ENCODE data around the gene RANBP3L. TPM values are rescaled to one million over a fixed set of nuclear protein-coding genes. Genes with fewer than 3 reads are reported as not detected.

The RANBP3L gene
- total and polyA plus RNA-seq, 10 of the 15 experiments (the other 5 are each of a cell fraction or from before 2014, with no cell fraction given): 0.02 to 0.29 (median 0.06) TPM; not detected in 4

GRCh38 chr5:36304095-36304805, 2.5 kb upstream of the RANBP3L start:
- Histone ChIP-seq H3K9me3 (replicated peaks; ENCODE audit: control insufficient read depth, insufficient read depth, low read length) (no peaks in the 10 kb centered on the region), H3K4me1 (ENCODE audit: control insufficient read depth, insufficient read depth, low read length) (no peaks in the 10 kb centered on the region), H4K20me1 (ENCODE audit: control insufficient read depth, insufficient read depth) (no peaks in the 10 kb centered on the region), H3K27ac (ENCODE audit: control insufficient read depth, insufficient read depth) (no peak overlapping the region), H2AFZ (ENCODE audit: control insufficient read depth, low read depth, low read length) (no peak overlapping the region), H3K4me2 (ENCODE audit: control insufficient read depth, insufficient read depth) (no peak overlapping the region), H3K4me3 (no peak overlapping the region), H3K36me3 (ENCODE audit: control insufficient read depth in 2 of 2, insufficient read depth in 2 of 2, low read length in 1 of 2) (no peaks in the 10 kb centered on the region), H3K79me2 (ENCODE audit: control insufficient read depth, insufficient read depth, low read length) (no peaks in the 10 kb centered on the region), H3K9ac (ENCODE audit: control insufficient read depth, insufficient read depth, low read length) (no peak overlapping the region), H3K27me3 (replicated peaks in 1 of 2; ENCODE audit: control insufficient read depth in 2 of 2, insufficient read depth in 2 of 2, low read length in 1 of 2) (no peaks in the 10 kb centered on the region; a peak in 1 of 4 replicates)
- BruUV-seq (replicated peaks): no TSS peak
- POLR2A ChIA-PET: no interaction called here
- SMC1A ChIA-PET (ENCODE audit: uncharacterized antibody, unreplicated experiment): interaction anchor here (0.6 to 1.8 kb wide), 3 partner anchors 13 to 225 kb away, joined by 3 to 5 read pairs (median 5); no protein-coding TSS in a partner anchor
- ATAC-seq: no peak
- RAD21 ChIA-PET (ENCODE audit: unreplicated experiment): interaction anchor here (3.5 kb wide), 1 partner anchor 225 kb away, joined by 18 read pairs; no protein-coding TSS in a partner anchor
- CTCF ChIA-PET: interaction anchor here (1.1 to 8.7 kb wide), 6 partner anchors 37 to 225 kb away, joined by 3 to 83 read pairs (median 6); no protein-coding TSS in a partner anchor
- 39% methylated on average over 7 of the region's 7 CpGs for WGBS (ENCODE audit: insufficient coverage, insufficient replicate concordance, low lambda C conversion rate, missing lambda C conversion rate)
- intact Hi-C loops (cut with micrococcal nuclease; ENCODE audit: unreplicated experiment) (no loop called here), in situ Hi-C loops (cut with MboI) (loop anchor here (10.0 kb wide), 1 partner anchor 229 kb away; no protein-coding TSS in a partner anchor)
- no peak for TF ChIP-seq SIN3A (IDR thresholded peaks at IDR 0.05; ENCODE audit: low read depth, low read length)
- no peak for TF ChIP-seq EP300 (IDR thresholded peaks at IDR 0.05; ENCODE audit: borderline replicate concordance in 1 of 2, control insufficient read depth in 1 of 2, low read depth in 2 of 2, low read length in 2 of 2)
- DNase-seq (ENCODE audit: low read depth, low spot score): no peak
- no peak for FAIRE-seq

GRCh38 chr5:36300927-36301540, 668 bp downstream of the RANBP3L start:
- BruUV-seq (replicated peaks): no TSS peak
- POLR2A ChIA-PET: no interaction called here
- H3K4me3 ChIP-seq: no peak overlapping the region
- no peaks in the 10 kb centered on the region for H4K20me1 ChIP-seq (ENCODE audit: control insufficient read depth, insufficient read depth)
- H3K9me3 ChIP-seq (replicated peaks; ENCODE audit: control insufficient read depth, insufficient read depth, low read length): no peaks in the 10 kb centered on the region
- FAIRE-seq (no peak), ATAC-seq (no peak), DNase-seq (ENCODE audit: low read depth, low spot score) (no peak)
- SMC1A ChIA-PET (ENCODE audit: uncharacterized antibody, unreplicated experiment): interaction anchor here (0.5 to 2.0 kb wide), 4 partner anchors 11 to 107 kb away, joined by 3 to 8 read pairs (median 4); no protein-coding TSS in a partner anchor
- H3K4me1 ChIP-seq (ENCODE audit: control insufficient read depth, insufficient read depth, low read length): no peaks in the 10 kb centered on the region
- no peak overlapping the region for H2AFZ ChIP-seq (ENCODE audit: control insufficient read depth, low read depth, low read length)
- in situ Hi-C loops (cut with MboI) (loop anchor here (10.0 kb wide), 1 partner anchor 226 kb away; no protein-coding TSS in a partner anchor), intact Hi-C loops (cut with micrococcal nuclease; ENCODE audit: unreplicated experiment) (no loop called here)
- H3K79me2 ChIP-seq (ENCODE audit: control insufficient read depth, insufficient read depth, low read length): no peaks in the 10 kb centered on the region
- H3K9ac ChIP-seq (ENCODE audit: control insufficient read depth, insufficient read depth, low read length): no peak overlapping the region
- no peak overlapping the region for H3K4me2 ChIP-seq (ENCODE audit: control insufficient read depth, insufficient read depth)
- no peak overlapping the region for H3K27ac ChIP-seq (ENCODE audit: control insufficient read depth, insufficient read depth)
- CTCF ChIA-PET: interaction anchor here (1.3 to 8.7 kb wide), 3 partner anchors 34 to 222 kb away, joined by 3 to 83 read pairs (median 79); no protein-coding TSS in a partner anchor
- RAD21 ChIA-PET (ENCODE audit: unreplicated experiment): interaction anchor here (0.5 to 2.4 kb wide), 2 partner anchors 35 to 352 kb away, joined by 3 to 8 read pairs; no protein-coding TSS in a partner anchor
- 80% methylated on average over 4 of the region's 4 CpGs for WGBS (ENCODE audit: insufficient coverage, insufficient replicate concordance, low lambda C conversion rate, missing lambda C conversion rate)
- H3K27me3 ChIP-seq (replicated peaks in 1 of 2; ENCODE audit: control insufficient read depth in 2 of 2, insufficient read depth in 2 of 2, low read length in 1 of 2): no peaks in the 10 kb centered on the region
- H3K36me3 ChIP-seq (ENCODE audit: control insufficient read depth in 2 of 2, insufficient read depth in 2 of 2, low read length in 1 of 2): no peaks in the 10 kb centered on the region
- TF ChIP-seq DPF2 (IDR thresholded peaks at IDR 0.05): no peak
- TF ChIP-seq TAF1 (IDR thresholded peaks at IDR 0.05; ENCODE audit: borderline replicate concordance, low read depth, low read length): no peak
- no peak for TF ChIP-seq EP300 (IDR thresholded peaks at IDR 0.05; ENCODE audit: borderline replicate concordance in 1 of 2, control insufficient read depth in 1 of 2, low read depth in 2 of 2, low read length in 2 of 2)
- no peak for TF ChIP-seq WRNIP1 (IDR thresholded peaks at IDR 0.05; ENCODE audit: borderline replicate concordance, low read depth, low read length)
- no peak for TF ChIP-seq CEBPB (IDR thresholded peaks at IDR 0.05; ENCODE audit: borderline replicate concordance in 1 of 2, low read depth in 2 of 2, low read length in 2 of 2)
- TF ChIP-seq CBX5 (IDR thresholded peaks at IDR 0.05; ENCODE audit: low read depth): no peak
